Ovary (tissue), 9 donors: Measurements from ENCODE around the gene ERICH6. TPM values are rescaled to one million over a fixed set of nuclear protein-coding genes. Genes with fewer than 3 reads are reported as not detected.

Source experiments
- DNase-seq, 5 donors: peaks; one replicate each; pipeline ENCODE4 v3.0.0-alpha.2; 2019 to 2020
- H3K27ac ChIP-seq, 2 donors: fragments of 200-600 bp; one replicate each; pipeline versions ENCODE4 v1.5.1 to v1.8.0; 2019 to 2022
- H3K27me3 ChIP-seq: fragments of 200-600 bp; one replicate; pipeline ENCODE4 v1.8.0; 2022
- H3K36me3 ChIP-seq: fragments of 200-600 bp; sonication (generic); one replicate; pipeline ENCODE4 v1.5.1; 2019
- H3K4me1 ChIP-seq: one replicate; pipeline ENCODE4 v1.8.1; 2013; ENCODE audit warnings: mild to moderate bottlenecking, moderate library complexity; ENCODE audit not compliant: insufficient read depth
- H3K4me3 ChIP-seq: fragments of 200-600 bp; sonication (generic); one replicate; pipeline ENCODE4 v1.5.1; 2017
- H3K9me3 ChIP-seq, 2 donors: fragments of 200-600 bp in 1 of 2; sonication (generic) in 1 of 2; one replicate each; pipeline versions ENCODE4 v1.5.1 to v1.8.1; 2013 to 2019; ENCODE audit warnings: mild to moderate bottlenecking in 1 of 2, moderate library complexity in 1 of 2
- CTCF ChIP-seq, 3 donors: fragments of 450-650 bp in 2 of 3; fragments of 200-600 bp in 1 of 3; IDR thresholded peaks; one replicate each; pipeline versions ENCODE4 v1.5.1 to v1.8.0; 2016 to 2022; ENCODE audit warnings: antibody characterized with exemption in 3 of 3, mild to moderate bottlenecking in 1 of 3
- EP300 ChIP-seq: sonication (generic); formaldehyde crosslinking; IDR thresholded peaks from one replicate; pipeline ENCODE4 v1.6.1; 2017; ENCODE audit warnings: antibody characterized with exemption
- POLR2A ChIP-seq: fragments of 450-650 bp; IDR thresholded peaks from one replicate; pipeline ENCODE4 v1.6.1; 2017; ENCODE audit warnings: antibody characterized with exemption, mild to moderate bottlenecking, moderate library complexity
- WGBS, 3 donors: extraction: QIAGEN DNeasy Blood & Tissue Kit in 1 of 3; methylation state at CpG; one replicate each; pipeline versions ENCODE4 v1.1.5 to v1.1.7; 2013 to 2017; 5-methylcytosine and 5-hydroxymethylcytosine counted together
- intact Hi-C, 4 donors: fragments of 100-400 bp; cut with DNase I; formaldehyde crosslinking; loops; one replicate each; pipeline versions ENCODE4 v1.11.0 to v1.15.1; 2022 to 2023
- polyA plus RNA-seq, 2 donors: library from polyadenylated mRNA; stranded (reverse); fragments of 200-250 nt in 1 of 2; fragments of 350-450 nt in 1 of 2; fragmentation: Illumina TruSeq in 1 of 2; extraction: RNeasy Lipid Tissue Mini Kit (QIAGEN cat#74804) in 1 of 2; gene quantifications; one replicate each; pipeline ENCODE4 v1.2.3, GENCODE V29; 2013 to 2014
- total RNA-seq, 7 donors: library from RNA; depleted of rRNA in 2 of 7; stranded (reverse); fragments of >200 nt in 2 of 7; fragmentation: NEBNext Ultra II Directional in 3 of 7; extraction: Animal tissue kit (Norgen Biotek cat#: 25700) in 3 of 7; gene quantifications; one replicate each; pipeline versions ENCODE4 v1.1.0 to v1.2.4, GENCODE V29; 2016 to 2023
- donor health status: DM: no; HTN: no; CAD: no; lungs with moderate emphysema.
- donor health status: DM: no; HTN: no; CAD: no.
- donor health status: Bipolar disorder and iron deficiency.
- donor health status: DM: yes; HTN: yes; CAD: no.
- donor health status: DM: no; HTN: no; CAD: no.
- donor health status: DM: yes; HTN: yes; CAD: no.

The ERICH6 gene
- total and polyA plus RNA-seq, 9 donors, result 0.04 to 1.3 (median 0.43) TPM; not detected in 5

- no peak overlapping the region for H3K4me3 ChIP-seq
- H3K27me3 ChIP-seq, result no peaks in the 10 kb centered on the region
- intact Hi-C loops, result no loop called here
- TF ChIP-seq POLR2A, result no peak
- peak in 1 of 3 donors; percentile 9 for TF ChIP-seq CTCF (IDR thresholded peaks at IDR 0.05)
- H3K27ac ChIP-seq, result peak overlapping the region; percentile 35 to 68
- DNase-seq, result peak in 4 of 5 donors; percentile 49 to 63 (median 56)
- 47 to 60% (median 50%) methylated on average over 7 of the region's 7 CpGs for whole genome bisulfite sequencing, 3 donors
- H3K4me1 ChIP-seq, result peaks cover 32% of the 10 kb centered on the region
- H3K9me3 ChIP-seq, result no peaks in the 10 kb centered on the region
- H3K36me3 ChIP-seq, result no peaks in the 10 kb centered on the region
Observed at GRCh38 chr3:150746791-150747590, 43.3 kb upstream of the ERICH6 start.

- intact Hi-C loops, result no loop called here
- Histone ChIP-seq H3K27ac (no peak overlapping the region), H3K36me3 (no peaks in the 10 kb centered on the region), H3K9me3 (no peaks in the 10 kb centered on the region), H3K4me3 (no peak overlapping the region), H3K4me1 (peaks cover 36% of the 10 kb centered on the region), H3K27me3 (no peaks in the 10 kb centered on the region)
- no peak for DNase-seq
- TF ChIP-seq EP300 (no peak), POLR2A (no peak), CTCF (IDR thresholded peaks at IDR 0.05) (no peak)
- WGBS, 3 donors, result 97 to 99% (median 97%) methylated on average over 3 of the region's 3 CpGs
Observed at GRCh38 chr3:150745832-150746231, 42.1 kb upstream of the ERICH6 start.

GRCh38 chr3:150744919-150745211 is 41.1 kb upstream of the ERICH6 start:
- peaks cover 38% of the 10 kb centered on the region for H3K4me1 ChIP-seq
- 29 to 40% (median 34%) methylated on average over 1 of the region's 1 CpG for WGBS, 3 donors
- no peak overlapping the region for H3K27ac ChIP-seq

GRCh38 chr3:150744041-150744918 is 40.6 kb upstream of the ERICH6 start:
- intact Hi-C loops, result no loop called here
- H3K27ac ChIP-seq, result no peak overlapping the region
- H3K36me3 ChIP-seq, result no peaks in the 10 kb centered on the region
- H3K4me1 ChIP-seq, result peaks cover 39% of the 10 kb centered on the region
- no peak for DNase-seq
- TF ChIP-seq POLR2A (no peak), CTCF (IDR thresholded peaks at IDR 0.05) (no peak), EP300 (no peak)
- 60 to 66% (median 61%) methylated on average over 8 of the region's 8 CpGs for WGBS, 3 donors
- no peaks in the 10 kb centered on the region for H3K9me3 ChIP-seq
- no peak overlapping the region for H3K4me3 ChIP-seq
- no peaks in the 10 kb centered on the region for H3K27me3 ChIP-seq

More at GRCh38 chr3:150744919-150745211, 41.1 kb upstream of the ERICH6 start:
- intact Hi-C loops, result no loop called here
- Histone ChIP-seq H3K4me3 (no peak overlapping the region), H3K9me3 (no peaks in the 10 kb centered on the region), H3K36me3 (no peaks in the 10 kb centered on the region), H3K27me3 (no peaks in the 10 kb centered on the region)
- TF ChIP-seq EP300 (no peak), POLR2A (no peak), CTCF (IDR thresholded peaks at IDR 0.05) (no peak)
- no peak for DNase-seq
